Vagina (tissue), 2 donors: ENCODE results near the gene SRD5A1.
A peak's percentile ranks its signal among the peaks of the same experiment; 100 is the strongest.

Experiments used
- CTCF ChIP-seq, 3 experiments: fragments of 450-650 bp in 2 of 3; fragments of 200-600 bp in 1 of 3; sonication (generic) in 1 of 3; IDR thresholded peaks; one replicate each; pipeline ENCODE4 v1.5.1; 2017 to 2019; ENCODE audit warnings: antibody characterized with exemption in 3 of 3, mild to moderate bottlenecking in 2 of 3, moderate library complexity in 2 of 3
- POLR2A ChIP-seq, 2 donors: fragments of 450-650 bp; IDR thresholded peaks; one replicate each; pipeline ENCODE4 v1.6.1; 2017; ENCODE audit warnings: antibody characterized with exemption in 2 of 2, mild to moderate bottlenecking in 2 of 2, moderate library complexity in 2 of 2

- TF ChIP-seq POLR2A (IDR thresholded peaks at IDR 0.05), result peak in 1 of 2 donors; percentile 66
- TF ChIP-seq CTCF (IDR thresholded peaks at IDR 0.05), result no peak
Observed at GRCh38 chr5:6712577-6713273, 79.5 kb downstream of the SRD5A1 start.
